ENCODE data around the gene TCN1.

DNA sequence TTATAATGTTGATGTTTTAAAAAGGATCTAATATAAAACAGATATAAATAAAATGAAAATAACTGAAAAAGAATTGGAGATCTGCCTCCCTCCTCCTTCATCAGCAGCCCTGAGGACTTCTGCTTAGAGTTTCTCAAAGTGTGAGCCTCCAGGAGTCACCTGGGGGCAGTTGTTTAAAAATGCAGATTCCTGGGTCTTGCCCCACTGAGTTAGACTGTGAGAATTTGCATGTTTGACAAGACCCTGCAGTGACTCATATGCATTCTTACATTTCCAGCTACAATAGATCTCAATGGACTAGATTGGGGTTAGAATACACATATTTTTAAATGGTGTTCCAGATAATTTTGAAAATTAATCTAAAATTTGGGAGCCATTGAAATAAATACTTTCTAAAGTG is 11.5 kb upstream of the TCN1 start:
- TF ChIP-seq CTCF (IDR thresholded peaks at IDR 0.05 in 2 of 3, conservative IDR thresholded peaks at IDR 0.05 in 1 of 3; ENCODE audit: insufficient read depth in 2 of 3, low read depth in 1 of 3, low read length in 3 of 3) (no peak), CBX2 (IDR thresholded peaks at IDR 0.05; ENCODE audit: insufficient read depth, low read length, poor library complexity, severe bottlenecking) (no peak)

Measured in K562 (cell line).